ENCODE measurements around the gene TTC3. TPM values are rescaled to one million over a fixed set of nuclear protein-coding genes. Genes with fewer than 3 reads are reported as not detected.

TTC3 gene
- total RNA-seq, 1 experiment from 2014 or later: 92.8 TPM

- DNase-seq: peak in 1 of 2 experiments; percentile 40
- Histone ChIP-seq H3K36me3 (ENCODE audit: control insufficient read depth, insufficient read depth, low read length) (no peaks in the 10 kb centered on the region; the same call in 1 of the 2 replicates), H3K9me3 (no peaks in the 10 kb centered on the region; the same call in 1 of the 2 replicates), H3K27me3 (replicated peaks; ENCODE audit: control insufficient read depth, insufficient read depth, low read length) (no peaks in the 10 kb centered on the region), H3K4me3 (ENCODE audit: low read depth, low read length) (peak overlapping the region; percentile 98), H3K4me1 (peaks cover 9% of the 10 kb centered on the region; the same call in 1 of the 2 replicates)
- BruUV-seq (replicated peaks): no TSS peak
- intact Hi-C loops (cut with micrococcal nuclease; ENCODE audit: unreplicated experiment): loop anchor here (5.0 kb wide), 1 partner anchor 61 kb away; no protein-coding TSS in a partner anchor
- Mint-ChIP-seq H3K4me3 (ENCODE audit: unreplicated experiment) (peak overlapping the region; percentile 98), H3K27me3 (ENCODE audit: insufficient read depth, unreplicated experiment) (no peaks in the 10 kb centered on the region), H3K9me3 (ENCODE audit: unreplicated experiment) (no peaks in the 10 kb centered on the region), H3K27ac (ENCODE audit: unreplicated experiment) (peak overlapping the region; percentile 93), H3K36me3 (ENCODE audit: insufficient read depth, unreplicated experiment) (peaks cover 27% of the 10 kb centered on the region), H3K4me1 (ENCODE audit: low read depth, unreplicated experiment) (peaks cover 20% of the 10 kb centered on the region)
- ChIA-PET CTCF (no interaction called here), POLR2A (no interaction called here)
- TF ChIP-seq CTCF (IDR thresholded peaks at IDR 0.05; ENCODE audit: insufficient read depth in 1 of 2, low read depth in 1 of 2, low read length in 1 of 2, severe bottlenecking in 1 of 2, unreplicated experiment in 1 of 2): no peak
Measured at GRCh38 chr21:37073417-37074196, 553 bp downstream of the TTC3 start.

GRCh38 chr21:37074197-37074510, 1.1 kb downstream of the TTC3 start:
- Mint-ChIP-seq H3K27ac (ENCODE audit: unreplicated experiment) (peak overlapping the region; percentile 93), H3K27me3 (ENCODE audit: insufficient read depth, unreplicated experiment) (no peaks in the 10 kb centered on the region), H3K4me1 (ENCODE audit: low read depth, unreplicated experiment) (peaks cover 24% of the 10 kb centered on the region), H3K4me3 (ENCODE audit: unreplicated experiment) (peak overlapping the region; percentile 98), H3K9me3 (ENCODE audit: unreplicated experiment) (no peaks in the 10 kb centered on the region), H3K36me3 (ENCODE audit: insufficient read depth, unreplicated experiment) (peaks cover 24% of the 10 kb centered on the region)
- intact Hi-C loops (cut with micrococcal nuclease; ENCODE audit: unreplicated experiment): loop anchor here (5.0 kb wide), 1 partner anchor 62 kb away; no protein-coding TSS in a partner anchor
- ChIA-PET POLR2A (no interaction called here), CTCF (no interaction called here)
- H3K27me3 ChIP-seq (replicated peaks; ENCODE audit: control insufficient read depth, insufficient read depth, low read length): no peaks in the 10 kb centered on the region
- no peak for TF ChIP-seq CTCF (IDR thresholded peaks at IDR 0.05; ENCODE audit: insufficient read depth in 1 of 2, low read depth in 1 of 2, low read length in 1 of 2, severe bottlenecking in 1 of 2, unreplicated experiment in 1 of 2)
- H3K4me1 ChIP-seq: peaks cover 9% of the 10 kb centered on the region; the same call in 1 of the 2 replicates
- peak in 1 of 2 experiments; percentile 33 for DNase-seq
- BruUV-seq (replicated peaks): no TSS peak
- no peaks in the 10 kb centered on the region for H3K36me3 ChIP-seq (ENCODE audit: control insufficient read depth, insufficient read depth, low read length)
- no peaks in the 10 kb centered on the region; the same call in 1 of the 2 replicates for H3K9me3 ChIP-seq
- H3K4me3 ChIP-seq (ENCODE audit: low read depth, low read length): peak overlapping the region; percentile 98

GRCh38 chr21:37074546-37074945, 1.5 kb downstream of the TTC3 start:
- peaks cover 9% of the 10 kb centered on the region; the same call in 1 of the 2 replicates for H3K4me1 ChIP-seq
- H3K4me3 Mint-ChIP-seq (ENCODE audit: unreplicated experiment): peak overlapping the region; percentile 98
- H3K27me3 ChIP-seq (replicated peaks; ENCODE audit: control insufficient read depth, insufficient read depth, low read length): no peaks in the 10 kb centered on the region
- no peaks in the 10 kb centered on the region; the same call in 1 of the 2 replicates for H3K9me3 ChIP-seq
- no peak for DNase-seq
- H3K27me3 Mint-ChIP-seq (ENCODE audit: insufficient read depth, unreplicated experiment): no peaks in the 10 kb centered on the region
- H3K9me3 Mint-ChIP-seq (ENCODE audit: unreplicated experiment): no peaks in the 10 kb centered on the region
- peak overlapping the region; percentile 98 for H3K4me3 ChIP-seq (ENCODE audit: low read depth, low read length)
- no TSS peak for BruUV-seq (replicated peaks)
- intact Hi-C loops (cut with micrococcal nuclease; ENCODE audit: unreplicated experiment): loop anchor here (5.0 kb wide), 1 partner anchor 62 kb away; no protein-coding TSS in a partner anchor
- H3K27ac Mint-ChIP-seq (ENCODE audit: unreplicated experiment): peak overlapping the region; percentile 93
- ChIA-PET POLR2A (no interaction called here), CTCF (no interaction called here)
- peaks cover 27% of the 10 kb centered on the region for H3K4me1 Mint-ChIP-seq (ENCODE audit: low read depth, unreplicated experiment)
- no peak for TF ChIP-seq CTCF (IDR thresholded peaks at IDR 0.05; ENCODE audit: insufficient read depth in 1 of 2, low read depth in 1 of 2, low read length in 1 of 2, severe bottlenecking in 1 of 2, unreplicated experiment in 1 of 2)
- peaks cover 24% of the 10 kb centered on the region for H3K36me3 Mint-ChIP-seq (ENCODE audit: insufficient read depth, unreplicated experiment)
- H3K36me3 ChIP-seq (ENCODE audit: control insufficient read depth, insufficient read depth, low read length): no peaks in the 10 kb centered on the region

Data from Caco-2 (cell line).